SK-N-SH (cell line): Measurements from ENCODE around the gene ACBD6. TPM values are rescaled to one million over a fixed set of nuclear protein-coding genes. Genes with fewer than 3 reads are reported as not detected.

ENCODE experiments used
- CTCF ChIA-PET: fragments of 300-600, 350-600 bp; formaldehyde crosslinking; extraction: SDS; loops from one replicate; lab custom pipeline; 2021; lab: Yijun Ruan, JAX
- POLR2A ChIA-PET: fragments of 350-600 bp; sonication (Branson Sonifier 250); formaldehyde crosslinking; extraction: SDS; loops from one replicate; lab custom pipeline; 2020; ENCODE audit warnings: antibody characterized with exemption, inconsistent platforms; lab: Yijun Ruan, JAX
- DNase-seq: peaks from one replicate; pipeline ENCODE4 v3.0.0; 2012
- H2AFZ ChIP-seq: fragments of 200-600 bp; sonication (generic); 2 replicates; pipeline ENCODE4 v1.8.1; 2016; ENCODE audit warnings: antibody characterized with exemption, mild to moderate bottlenecking, low read depth
- H3F3A ChIP-seq: fragments of 200-600 bp; sonication (generic); replicated peaks from 2 replicates; pipeline ENCODE3; 2016; ENCODE audit warnings: antibody characterized with exemption, mild to moderate bottlenecking; ENCODE audit not compliant: insufficient read depth
- H3K27ac ChIP-seq, 2 experiments: fragments of 200-500 bp in 1 of 2; fragments of 200-600 bp in 1 of 2; sonication (Bioruptor generic) in 1 of 2; sonication (generic), shearing (Covaris generic) in 1 of 2; 2 replicates each; pipeline versions ENCODE4 v1.5.1 to v1.6.1; 2014 to 2016; ENCODE audit warnings: low read depth in 2 of 2, inconsistent platforms in 1 of 2, low read length in 1 of 2, mild to moderate bottlenecking in 1 of 2, mixed read lengths in 1 of 2
- H3K27me3 ChIP-seq: fragments of 200-600 bp; sonication (generic), shearing (Covaris generic); 2 replicates; pipeline ENCODE4 v1.6.1; 2016; ENCODE audit warnings: mixed run types; ENCODE audit not compliant: insufficient read depth
- H3K36me3 ChIP-seq, 2 experiments: fragments of 200-500 bp in 1 of 2; fragments of 200-600 bp in 1 of 2; sonication (Bioruptor generic) in 1 of 2; sonication (generic) in 1 of 2; replicated peaks in 1 of 2; 2 replicates each; pipeline versions ENCODE3 to v1.5.1; 2014 to 2016; ENCODE audit warnings: low read length in 1 of 2, mild to moderate bottlenecking in 1 of 2; ENCODE audit not compliant: insufficient read depth in 2 of 2, control insufficient read depth in 1 of 2
- H3K4me1 ChIP-seq, 2 experiments: fragments of 200-500 bp in 1 of 2; fragments of 200-600 bp in 1 of 2; sonication (Bioruptor generic) in 1 of 2; sonication (generic), shearing (Covaris generic) in 1 of 2; 2 replicates each; pipeline versions ENCODE4 v1.5.1 to v1.6.1; 2014 to 2016; ENCODE audit warnings: low read depth in 1 of 2, low read length in 1 of 2, mixed run types in 1 of 2; ENCODE audit not compliant: insufficient read depth in 2 of 2, control insufficient read depth in 1 of 2
- H3K4me2 ChIP-seq: fragments of 200-600 bp; sonication (generic), shearing (Covaris generic); 2 replicates; pipeline ENCODE4 v1.6.1; 2017; ENCODE audit warnings: mixed run types
- H3K4me3 ChIP-seq, 2 experiments: fragments of 200-500 bp in 1 of 2; fragments of 200-600 bp in 1 of 2; sonication (Bioruptor generic) in 1 of 2; sonication (generic), shearing (Covaris generic) in 1 of 2; 2 replicates each; pipeline versions ENCODE4 v1.5.1 to v1.8.1; 2014 to 2016; ENCODE audit warnings: low read depth in 2 of 2, inconsistent platforms in 1 of 2, low read length in 1 of 2, mild to moderate bottlenecking in 1 of 2, mixed read lengths in 1 of 2, moderate library complexity in 1 of 2
- H3K79me2 ChIP-seq: fragments of 200-600 bp; sonication (generic); 2 replicates; pipeline ENCODE4 v1.8.1; 2017; ENCODE audit warnings: mild to moderate bottlenecking; ENCODE audit not compliant: insufficient read depth
- H3K9ac ChIP-seq: fragments of 200-600 bp; sonication (generic); 2 replicates; pipeline ENCODE4 v1.6.1; 2017; ENCODE audit warnings: mixed run types
- H3K9me2 ChIP-seq: fragments of 200-600 bp; sonication (generic); 2 replicates; pipeline ENCODE4 v1.6.1; 2017; ENCODE audit warnings: mixed run types
- H3K9me3 ChIP-seq: fragments of 200-600 bp; sonication (generic); 2 replicates; pipeline ENCODE4 v1.6.1; 2017; ENCODE audit warnings: mixed run types, mild to moderate bottlenecking, moderate library complexity
- H4K20me1 ChIP-seq: fragments of 200-600 bp; sonication (generic); 2 replicates; pipeline ENCODE4 v1.6.1; 2017; ENCODE audit warnings: mild to moderate bottlenecking, mixed run types; ENCODE audit not compliant: insufficient read depth
- ELF1 ChIP-seq: IDR thresholded peaks from 2 replicates; pipeline ENCODE4 v1.4.0; 2012
- EP300 ChIP-seq, 2 experiments: IDR thresholded peaks; 2 replicates each; pipeline versions ENCODE4 v1.4.0 to v1.6.1; 2012; ENCODE audit warnings: borderline replicate concordance in 1 of 2, low read depth in 1 of 2, low read length in 1 of 2
- EZH2phosphoT487 ChIP-seq: fragments of 200-600 bp; sonication (generic); IDR thresholded peaks from 2 replicates; pipeline ENCODE4 v1.6.1; 2017; ENCODE audit warnings: low read depth, mixed run types, mild to moderate bottlenecking, antibody characterized with exemption, moderate library complexity, borderline replicate concordance
- FOXM1 ChIP-seq: IDR thresholded peaks from 2 replicates; pipeline ENCODE4 v1.4.0; 2012; ENCODE audit warnings: low read depth, mild to moderate bottlenecking
- JUND ChIP-seq: IDR thresholded peaks from 2 replicates; pipeline ENCODE4 v1.4.0; 2012
- MXI1 ChIP-seq: IDR thresholded peaks from 2 replicates; pipeline ENCODE4 v1.6.1; 2012; ENCODE audit warnings: mild to moderate bottlenecking, low read depth, low read length, improper control_type of control experiment
- RAD21 ChIP-seq: IDR thresholded peaks from 2 replicates; pipeline ENCODE4 v1.6.1; 2012; ENCODE audit warnings: mild to moderate bottlenecking, low read length
- RCOR1 ChIP-seq: fragments of 150-350 bp; IDR thresholded peaks from 2 replicates; pipeline ENCODE4 v1.6.1; 2017; ENCODE audit warnings: antibody characterized with exemption, low read length
- TAF1 ChIP-seq: IDR thresholded peaks from 2 replicates; pipeline ENCODE4 v1.6.1; 2012; ENCODE audit warnings: low read depth, mild to moderate bottlenecking, low read length, moderate library complexity, borderline replicate concordance
- TCF12 ChIP-seq: IDR thresholded peaks from 2 replicates; pipeline ENCODE4 v1.4.0; 2012
- YY1 ChIP-seq: IDR thresholded peaks from 2 replicates; pipeline ENCODE4 v1.4.0; 2012; ENCODE audit warnings: low read depth, mild to moderate bottlenecking
- WGBS: methylation state at CpG from one replicate; pipeline ENCODE4 v1.1.6; 2017; ENCODE audit warnings: low lambda C conversion rate; 5-methylcytosine and 5-hydroxymethylcytosine counted together
- polyA plus RNA-seq, 3 experiments: library from polyadenylated mRNA; depleted of rRNA; stranded (reverse); fragments of >200 nt; gene quantifications; 2 replicates each; pipeline ENCODE4 v1.2.3, GENCODE V29; 2012
- TF ChIP-seq, protein P1 (sequence below): IDR thresholded peaks from 2 replicates; pipeline ENCODE4 v1.4.0; 2012; ENCODE audit warnings: low read depth
- TF ChIP-seq, protein P2 (sequence below): fragments of 200-600 bp; sonication (generic); IDR thresholded peaks from 2 replicates; pipeline ENCODE4 v1.6.1; 2017; ENCODE audit warnings: antibody characterized with exemption, mild to moderate bottlenecking, moderate library complexity

Gene ACBD6
- polyA plus RNA-seq, 1 of the 3 experiments (the other 2 are of a cell fraction), result 60.9 TPM

DNA sequence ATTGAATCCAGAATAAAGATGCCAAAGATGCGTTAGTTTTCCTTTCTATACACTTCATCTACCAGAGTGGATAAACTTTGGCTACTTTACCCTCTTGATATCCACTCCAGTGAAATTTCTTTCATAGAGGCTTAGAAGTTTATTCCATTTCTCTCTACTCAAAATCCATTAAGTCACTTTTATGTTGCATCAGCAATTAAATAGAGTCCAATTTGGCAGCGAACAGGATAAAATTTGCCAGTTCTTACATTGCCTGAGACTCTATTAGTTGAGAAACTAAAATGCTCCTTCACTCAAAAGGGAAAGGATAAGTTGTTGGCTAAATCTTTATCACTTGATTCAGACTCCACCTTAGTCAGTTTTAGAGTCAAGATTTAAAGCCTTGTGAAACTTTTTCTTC lies 57.9 kb downstream of the ACBD6 start:
- CTCF ChIA-PET, result interaction anchor here (0.8 to 2.0 kb wide), 2 partner anchors 79 to 191 kb away, joined by 3 to 7 read pairs; no protein-coding TSS in a partner anchor
- peaks cover 0 to 17% of the 10 kb centered on the region in 2 experiments for H3K36me3 ChIP-seq
- TF ChIP-seq, protein P1, sequence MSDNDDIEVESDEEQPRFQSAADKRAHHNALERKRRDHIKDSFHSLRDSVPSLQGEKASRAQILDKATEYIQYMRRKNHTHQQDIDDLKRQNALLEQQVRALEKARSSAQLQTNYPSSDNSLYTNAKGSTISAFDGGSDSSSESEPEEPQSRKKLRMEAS, result no peak
- TF ChIP-seq ELF1 (no peak), RCOR1 (no peak), YY1 (no peak), MXI1 (no peak), TCF12 (no peak), EP300 (IDR thresholded peaks at IDR 0.05; ENCODE audit: borderline replicate concordance in 1 of 2, low read depth in 1 of 2, low read length in 1 of 2) (no peak), JUND (no peak), TAF1 (no peak), EZH2phosphoT487 (no peak)
- TF ChIP-seq, protein P2, sequence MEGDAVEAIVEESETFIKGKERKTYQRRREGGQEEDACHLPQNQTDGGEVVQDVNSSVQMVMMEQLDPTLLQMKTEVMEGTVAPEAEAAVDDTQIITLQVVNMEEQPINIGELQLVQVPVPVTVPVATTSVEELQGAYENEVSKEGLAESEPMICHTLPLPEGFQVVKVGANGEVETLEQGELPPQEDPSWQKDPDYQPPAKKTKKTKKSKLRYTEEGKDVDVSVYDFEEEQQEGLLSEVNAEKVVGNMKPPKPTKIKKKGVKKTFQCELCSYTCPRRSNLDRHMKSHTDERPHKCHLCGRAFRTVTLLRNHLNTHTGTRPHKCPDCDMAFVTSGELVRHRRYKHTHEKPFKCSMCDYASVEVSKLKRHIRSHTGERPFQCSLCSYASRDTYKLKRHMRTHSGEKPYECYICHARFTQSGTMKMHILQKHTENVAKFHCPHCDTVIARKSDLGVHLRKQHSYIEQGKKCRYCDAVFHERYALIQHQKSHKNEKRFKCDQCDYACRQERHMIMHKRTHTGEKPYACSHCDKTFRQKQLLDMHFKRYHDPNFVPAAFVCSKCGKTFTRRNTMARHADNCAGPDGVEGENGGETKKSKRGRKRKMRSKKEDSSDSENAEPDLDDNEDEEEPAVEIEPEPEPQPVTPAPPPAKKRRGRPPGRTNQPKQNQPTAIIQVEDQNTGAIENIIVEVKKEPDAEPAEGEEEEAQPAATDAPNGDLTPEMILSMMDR, result no peak
- H3K4me2 ChIP-seq, result no peak overlapping the region
- H3F3A ChIP-seq, result no peaks in the 10 kb centered on the region
- H3K4me1 ChIP-seq, result no peaks in the 10 kb centered on the region
- POLR2A ChIA-PET, result no interaction called here
- no peak overlapping the region for H3K9ac ChIP-seq
- no peak overlapping the region for H3K27ac ChIP-seq
- H3K4me3 ChIP-seq, result no peak overlapping the region
- no peaks in the 10 kb centered on the region for H4K20me1 ChIP-seq
- no peak for DNase-seq
- H3K9me2 ChIP-seq, result 0 out of 2 replicates have a peak, but pooled peaks cover 3% of the 10 kb centered on the region
- H3K9me3 ChIP-seq, result peaks cover 4% of the 10 kb centered on the region; the same call in 1 of the 2 replicates
- H2AFZ ChIP-seq, result no peak overlapping the region
- peaks cover 27% of the 10 kb centered on the region for H3K79me2 ChIP-seq
- WGBS, result 94% methylated on average over 2 of the region's 2 CpGs
- H3K27me3 ChIP-seq, result no peaks in the 10 kb centered on the region

DNA sequence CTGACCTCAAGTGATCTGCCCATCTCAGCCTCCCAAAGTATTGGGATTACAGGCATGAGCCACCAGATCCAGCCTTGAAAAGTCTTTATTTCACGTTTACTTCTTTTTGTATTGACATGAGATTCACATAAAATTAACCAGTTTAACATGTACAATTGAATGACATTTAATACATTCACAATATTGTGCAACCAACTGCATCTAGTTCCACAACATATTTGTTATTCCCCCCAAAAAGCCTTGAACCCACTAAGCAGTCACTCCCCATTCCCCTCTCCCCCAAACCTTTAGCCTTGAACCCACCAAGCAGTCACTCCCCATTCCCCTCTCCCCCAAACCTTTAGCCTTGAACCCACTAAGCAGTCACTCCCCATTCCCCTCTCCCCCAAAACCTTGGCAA lies 62.0 kb downstream of the ACBD6 start:
- no peaks in the 10 kb centered on the region for H3K9me2 ChIP-seq
- POLR2A ChIA-PET, result no interaction called here
- no peaks in the 10 kb centered on the region for H3K79me2 ChIP-seq

More for the DNA sequence above, 62.0 kb downstream of the ACBD6 start:
- Histone ChIP-seq H3K9ac (no peak overlapping the region), H2AFZ (no peak overlapping the region), H3F3A (no peaks in the 10 kb centered on the region), H3K4me1 (no peaks in the 10 kb centered on the region), H3K36me3 (peaks cover 0 to 17% of the 10 kb centered on the region in 2 experiments), H3K4me2 (no peak overlapping the region), H3K27ac (no peak overlapping the region), H3K27me3 (no peaks in the 10 kb centered on the region), H4K20me1 (no peaks in the 10 kb centered on the region), H3K4me3 (no peak overlapping the region), H3K9me3 (peaks cover 4% of the 10 kb centered on the region; the same call in 1 of the 2 replicates)
- DNase-seq, result no peak
- WGBS, result 92% methylated on average over 1 of the region's 1 CpG
- CTCF ChIA-PET, result no interaction called here
- TF ChIP-seq FOXM1, result no peak
- no peak for TF ChIP-seq RCOR1
- no peak for TF ChIP-seq RAD21
- no peak for TF ChIP-seq EZH2phosphoT487
